ENCODE results near the gene SNTG2. TPM values are rescaled to one million over a fixed set of nuclear protein-coding genes. Genes with fewer than 3 reads are reported as not detected.
"Not testable (repeated sequence)": the region's sequence is repeated elsewhere in the genome, so short reads cannot be mapped to it uniquely, and the experiment has no call there.

The SNTG2 gene
- total RNA-seq, 2 donors from 2014 or later: 2.4 TPM; not detected in 1

- no peak for TF ChIP-seq CTCF (IDR thresholded peaks at IDR 0.05)
- H3K27ac ChIP-seq: no peak overlapping the region
- DNase-seq (ENCODE audit: low spot score): peak; percentile 23
- H3K36me3 ChIP-seq: no peaks in the 10 kb centered on the region
- no peak overlapping the region for H3K4me3 ChIP-seq
- H3K4me1 ChIP-seq: no peaks in the 10 kb centered on the region
- no peaks in the 10 kb centered on the region for H3K27me3 ChIP-seq
- peaks cover 0 to 8% of the 10 kb centered on the region in 2 donors for H3K9me3 ChIP-seq
Observed at GRCh38 chr2:905833-906140, 44.9 kb upstream of the SNTG2 start.

GRCh38 chr2:907706-908105, 42.9 kb upstream of the SNTG2 start:
- H3K4me3 ChIP-seq: no peak overlapping the region
- H3K9me3 ChIP-seq: peaks cover 0 to 2% of the 10 kb centered on the region in 2 donors
- no peak for DNase-seq (ENCODE audit: low spot score)
- no peaks in the 10 kb centered on the region for H3K4me1 ChIP-seq
- H3K36me3 ChIP-seq: no peaks in the 10 kb centered on the region
- no peaks in the 10 kb centered on the region for H3K27me3 ChIP-seq
- no peak for TF ChIP-seq CTCF (IDR thresholded peaks at IDR 0.05)
- no peak overlapping the region for H3K27ac ChIP-seq

GRCh38 chr2:908568-908967, 42.1 kb upstream of the SNTG2 start:
- DNase-seq (ENCODE audit: low spot score): no peak
- Histone ChIP-seq H3K9me3 (no peaks in the 10 kb centered on the region), H3K4me1 (no peaks in the 10 kb centered on the region), H3K27me3 (no peaks in the 10 kb centered on the region), H3K4me3 (no peak overlapping the region), H3K36me3 (no peaks in the 10 kb centered on the region), H3K27ac (no peak overlapping the region)
- TF ChIP-seq CTCF (IDR thresholded peaks at IDR 0.05): no peak

- not testable (repeated sequence) for H3K27me3 ChIP-seq; H3K4me3 ChIP-seq; H3K4me1 ChIP-seq; H3K36me3 ChIP-seq; H3K27ac ChIP-seq; H3K9me3 ChIP-seq; DNase-seq (ENCODE audit: low spot score)
Observed at GRCh38 chr2:909764-910379, 40.8 kb upstream of the SNTG2 start.

GRCh38 chr2:910698-911097, 40.0 kb upstream of the SNTG2 start:
- no peaks in the 10 kb centered on the region for H3K36me3 ChIP-seq
- H3K9me3 ChIP-seq: no peaks in the 10 kb centered on the region
- no peak for DNase-seq (ENCODE audit: low spot score)
- H3K27ac ChIP-seq: no peak overlapping the region
- H3K4me1 ChIP-seq: no peaks in the 10 kb centered on the region
- no peaks in the 10 kb centered on the region for H3K27me3 ChIP-seq
- no peak overlapping the region for H3K4me3 ChIP-seq
- TF ChIP-seq CTCF (IDR thresholded peaks at IDR 0.05): no peak

- Histone ChIP-seq H3K4me3 (no peak overlapping the region), H3K27ac (no peak overlapping the region), H3K9me3 (no peaks in the 10 kb centered on the region), H3K4me1 (no peaks in the 10 kb centered on the region), H3K27me3 (no peaks in the 10 kb centered on the region), H3K36me3 (no peaks in the 10 kb centered on the region)
- no peak for DNase-seq (ENCODE audit: low spot score)
- TF ChIP-seq CTCF (IDR thresholded peaks at IDR 0.05): no peak
Observed at GRCh38 chr2:915979-916378, 34.7 kb upstream of the SNTG2 start.
